GM12874 (cell line): ENCODE measurements around the gene IRAK2.
A peak's percentile ranks its signal among the peaks of the same experiment; 100 is the strongest.

ENCODE experiments used
- TF ChIP-seq, protein P1 (sequence below): IDR thresholded peaks from 2 replicates; pipeline ENCODE4 v1.5.1; 2011; ENCODE audit warnings: low read depth, mild to moderate bottlenecking, control low read depth, low read length, moderate library complexity; ENCODE audit not compliant: insufficient read depth

The IRAK2 gene

DNA sequence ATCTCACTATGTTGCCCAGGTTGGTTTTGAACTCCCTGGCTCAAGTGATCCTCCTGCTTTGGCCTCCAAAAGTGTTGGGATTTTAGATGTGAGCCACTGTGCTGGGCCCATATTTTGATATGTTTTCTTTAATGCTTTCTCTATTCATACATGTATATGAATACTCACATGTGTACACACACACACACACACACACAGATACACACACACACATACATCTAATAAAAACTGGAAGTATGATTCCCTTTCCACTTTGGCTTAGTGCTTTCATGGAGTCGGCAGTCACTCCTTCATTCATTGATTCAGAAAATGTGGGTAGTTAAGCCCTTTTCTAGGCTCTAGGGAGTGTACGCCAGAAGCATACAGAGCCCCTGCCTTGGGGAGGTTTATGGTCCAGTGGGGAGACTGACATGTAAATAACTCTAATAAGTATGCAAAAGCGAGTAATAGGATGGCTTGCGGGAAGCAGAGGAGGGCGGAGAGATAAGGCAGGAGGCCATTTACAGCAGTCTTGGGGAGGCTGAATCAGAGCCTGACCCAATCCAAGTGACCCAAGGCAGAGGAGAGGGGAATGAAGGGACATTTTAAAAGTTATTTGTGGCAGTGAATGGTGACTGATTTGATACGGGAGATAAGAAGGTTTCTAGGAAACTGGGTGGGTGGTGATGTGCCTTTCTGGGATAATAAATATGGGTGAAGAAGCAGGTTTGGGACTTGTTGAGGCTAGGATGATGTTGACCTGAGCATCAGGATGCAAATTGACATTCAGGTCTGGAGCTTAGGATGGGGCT is 51.1 kb downstream of the IRAK2 start:
- TF ChIP-seq, protein P1, sequence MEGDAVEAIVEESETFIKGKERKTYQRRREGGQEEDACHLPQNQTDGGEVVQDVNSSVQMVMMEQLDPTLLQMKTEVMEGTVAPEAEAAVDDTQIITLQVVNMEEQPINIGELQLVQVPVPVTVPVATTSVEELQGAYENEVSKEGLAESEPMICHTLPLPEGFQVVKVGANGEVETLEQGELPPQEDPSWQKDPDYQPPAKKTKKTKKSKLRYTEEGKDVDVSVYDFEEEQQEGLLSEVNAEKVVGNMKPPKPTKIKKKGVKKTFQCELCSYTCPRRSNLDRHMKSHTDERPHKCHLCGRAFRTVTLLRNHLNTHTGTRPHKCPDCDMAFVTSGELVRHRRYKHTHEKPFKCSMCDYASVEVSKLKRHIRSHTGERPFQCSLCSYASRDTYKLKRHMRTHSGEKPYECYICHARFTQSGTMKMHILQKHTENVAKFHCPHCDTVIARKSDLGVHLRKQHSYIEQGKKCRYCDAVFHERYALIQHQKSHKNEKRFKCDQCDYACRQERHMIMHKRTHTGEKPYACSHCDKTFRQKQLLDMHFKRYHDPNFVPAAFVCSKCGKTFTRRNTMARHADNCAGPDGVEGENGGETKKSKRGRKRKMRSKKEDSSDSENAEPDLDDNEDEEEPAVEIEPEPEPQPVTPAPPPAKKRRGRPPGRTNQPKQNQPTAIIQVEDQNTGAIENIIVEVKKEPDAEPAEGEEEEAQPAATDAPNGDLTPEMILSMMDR, result no peak

DNA sequence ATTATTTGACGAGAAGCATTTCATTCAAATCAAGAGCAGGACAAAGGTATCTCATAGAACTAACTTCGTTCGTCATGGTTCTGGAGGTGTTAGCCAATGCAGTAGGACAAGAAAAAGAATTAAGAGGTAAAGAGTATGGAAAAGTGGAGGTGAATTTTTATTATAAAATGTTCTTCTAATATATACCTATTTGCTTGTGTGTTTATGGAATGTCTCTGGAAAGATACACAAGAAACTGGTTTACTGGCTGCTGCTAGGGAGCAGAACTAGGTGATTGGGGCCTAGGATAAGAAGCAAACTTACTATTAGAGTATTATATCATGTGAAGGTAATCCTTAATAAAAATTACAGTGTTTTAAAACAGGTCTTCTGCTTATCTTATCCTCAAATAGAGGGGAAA is 52.6 kb downstream of the IRAK2 start:
- TF ChIP-seq, protein P1, result no peak

DNA sequence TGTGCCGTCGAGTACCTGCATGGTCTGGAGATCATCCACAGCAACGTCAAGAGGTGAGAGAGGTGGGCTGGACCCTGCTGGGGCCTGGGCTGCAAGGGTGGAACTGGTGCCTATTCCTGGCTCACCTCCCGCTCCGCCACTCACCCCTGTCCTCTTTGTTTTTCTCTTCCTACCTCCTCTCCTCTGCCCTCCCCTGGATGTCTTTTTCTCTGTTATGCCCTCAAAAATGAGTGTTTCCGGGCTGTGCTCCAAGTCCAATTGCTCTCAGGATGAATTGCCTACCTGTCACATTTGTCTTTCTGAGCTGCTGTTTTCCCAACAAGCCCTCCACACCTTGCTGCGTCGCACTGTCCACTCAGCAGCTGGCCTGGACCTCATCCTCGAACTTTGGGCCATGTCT is 55.0 kb downstream of the IRAK2 start:
- TF ChIP-seq, protein P1, result no peak

DNA sequence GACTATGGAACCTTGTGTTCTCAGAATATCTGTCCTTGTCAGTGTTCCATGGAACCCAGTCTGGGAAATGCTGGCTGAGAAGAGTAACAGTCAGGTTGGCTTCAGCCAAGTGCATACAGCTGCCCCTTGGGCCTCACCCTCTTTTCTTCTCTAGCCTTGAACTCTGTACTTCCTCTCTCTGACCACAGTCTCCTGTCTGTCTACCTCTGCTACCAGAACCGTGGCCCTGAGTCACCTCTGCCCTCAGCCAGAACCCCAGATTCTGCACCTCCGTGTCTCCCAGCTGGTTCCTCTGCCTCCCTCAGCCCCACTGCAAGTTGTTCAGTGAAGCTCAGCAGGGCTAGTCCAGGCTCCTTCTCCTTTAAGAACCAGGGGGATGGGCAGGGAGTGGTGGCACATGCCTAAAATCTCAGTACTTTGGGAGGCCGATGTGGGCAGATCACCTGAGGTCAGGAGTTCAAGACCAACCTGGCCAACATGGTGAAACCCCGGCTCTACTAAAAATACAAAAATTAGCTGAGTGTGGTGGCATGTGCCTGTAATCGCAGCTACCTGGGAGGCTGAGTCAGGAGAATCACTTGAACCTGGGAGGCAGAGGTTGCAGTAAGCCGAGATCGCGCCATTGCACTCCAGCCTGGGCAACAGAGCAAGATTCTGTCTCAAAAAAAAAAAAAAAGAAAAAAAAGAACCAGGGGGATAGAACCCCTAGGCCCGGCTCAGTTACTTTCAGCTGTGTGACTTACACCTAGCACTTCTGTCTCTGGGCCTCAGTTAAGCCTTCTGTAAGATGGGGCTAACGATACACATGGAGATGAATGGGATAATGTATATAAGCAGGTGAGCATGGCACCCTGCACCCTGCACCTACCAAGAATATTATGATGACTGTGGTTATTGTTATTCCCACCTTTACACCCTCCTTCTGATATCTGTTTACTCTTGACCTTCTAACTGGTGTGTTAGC is 59.2 kb downstream of the IRAK2 start:
- TF ChIP-seq, protein P1, result no peak

DNA sequence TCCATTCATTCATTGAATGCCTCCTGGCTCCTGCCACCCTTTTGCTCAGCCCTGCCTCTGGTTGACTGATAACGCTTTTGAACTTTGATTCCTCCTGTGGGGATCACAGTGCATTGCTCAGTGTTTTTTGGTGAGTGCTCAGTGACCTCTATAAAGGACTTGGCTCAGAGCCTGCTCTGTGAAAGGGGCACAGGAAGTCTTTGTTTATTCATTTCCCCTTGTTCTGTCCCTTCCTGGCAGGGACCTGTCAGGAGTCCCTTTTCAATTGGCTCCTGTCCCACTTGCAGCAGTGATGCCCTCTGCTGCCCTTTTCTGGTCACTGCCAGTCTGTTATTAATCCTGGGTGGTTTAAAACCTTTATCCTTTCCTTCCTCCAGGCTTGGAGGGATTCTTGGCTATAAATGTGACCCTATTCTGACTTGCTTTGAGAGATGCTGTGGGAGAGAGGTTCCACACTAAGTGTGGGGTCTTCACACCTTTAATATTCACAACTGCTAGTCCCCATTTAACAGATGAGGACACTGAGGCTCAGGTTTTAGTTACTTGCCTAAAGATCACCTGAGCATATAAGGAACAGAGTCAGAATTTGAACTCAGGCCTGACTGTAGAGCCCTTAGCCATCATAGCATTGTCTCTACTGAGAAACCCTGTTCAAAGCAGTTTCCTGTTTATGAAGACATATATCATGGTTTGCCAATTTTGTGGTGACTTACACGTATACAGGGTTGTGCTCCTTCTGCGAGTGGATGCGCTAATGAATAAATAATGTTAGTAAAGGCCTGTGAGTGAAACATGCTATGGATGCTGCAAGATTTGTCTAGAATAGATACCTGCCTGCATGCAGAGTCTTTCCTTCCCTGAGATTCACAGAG is 60.3 kb downstream of the IRAK2 start:
- TF ChIP-seq, protein P1, result peak; percentile 70

DNA sequence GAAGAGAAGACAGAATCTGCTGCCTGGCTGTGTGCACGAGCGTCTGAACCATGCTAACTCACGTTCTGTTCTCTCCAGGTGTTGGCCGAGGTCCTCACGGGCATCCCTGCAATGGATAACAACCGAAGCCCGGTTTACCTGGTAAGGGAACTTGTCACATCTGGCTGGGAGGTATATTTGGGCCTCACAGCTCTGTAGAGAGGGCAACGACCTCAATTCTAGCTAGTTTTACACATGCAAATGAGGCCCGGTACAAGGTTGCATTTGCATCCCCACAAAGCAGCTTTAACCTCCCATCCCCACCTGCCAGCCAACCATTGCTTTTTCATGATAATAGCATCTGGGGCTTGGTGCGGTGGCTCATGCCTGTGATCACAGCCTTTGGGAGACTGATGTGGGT is 61.6 kb downstream of the IRAK2 start:
- TF ChIP-seq, protein P1, result no peak
